A549 treated with Mapracorat at 1 μM for 4 hours (cell line): ENCODE results near the gene RMND5B. TPM values are rescaled to one million over a fixed set of nuclear protein-coding genes. Genes with fewer than 3 reads are reported as not detected.

Source experiments
- total RNA-seq: library from RNA; stranded (reverse); fragments of 200-300 nt; extraction: Qiagen RNA extraction; gene quantifications from 5 replicates; pipeline ENCODE4 v1.2.3, GENCODE V29; 2022

The RMND5B gene, protein sequence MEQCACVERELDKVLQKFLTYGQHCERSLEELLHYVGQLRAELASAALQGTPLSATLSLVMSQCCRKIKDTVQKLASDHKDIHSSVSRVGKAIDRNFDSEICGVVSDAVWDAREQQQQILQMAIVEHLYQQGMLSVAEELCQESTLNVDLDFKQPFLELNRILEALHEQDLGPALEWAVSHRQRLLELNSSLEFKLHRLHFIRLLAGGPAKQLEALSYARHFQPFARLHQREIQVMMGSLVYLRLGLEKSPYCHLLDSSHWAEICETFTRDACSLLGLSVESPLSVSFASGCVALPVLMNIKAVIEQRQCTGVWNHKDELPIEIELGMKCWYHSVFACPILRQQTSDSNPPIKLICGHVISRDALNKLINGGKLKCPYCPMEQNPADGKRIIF
- total RNA-seq: 21.1 to 30.3 TPM (median 30.1 TPM) in 5 replicates

DNA sequence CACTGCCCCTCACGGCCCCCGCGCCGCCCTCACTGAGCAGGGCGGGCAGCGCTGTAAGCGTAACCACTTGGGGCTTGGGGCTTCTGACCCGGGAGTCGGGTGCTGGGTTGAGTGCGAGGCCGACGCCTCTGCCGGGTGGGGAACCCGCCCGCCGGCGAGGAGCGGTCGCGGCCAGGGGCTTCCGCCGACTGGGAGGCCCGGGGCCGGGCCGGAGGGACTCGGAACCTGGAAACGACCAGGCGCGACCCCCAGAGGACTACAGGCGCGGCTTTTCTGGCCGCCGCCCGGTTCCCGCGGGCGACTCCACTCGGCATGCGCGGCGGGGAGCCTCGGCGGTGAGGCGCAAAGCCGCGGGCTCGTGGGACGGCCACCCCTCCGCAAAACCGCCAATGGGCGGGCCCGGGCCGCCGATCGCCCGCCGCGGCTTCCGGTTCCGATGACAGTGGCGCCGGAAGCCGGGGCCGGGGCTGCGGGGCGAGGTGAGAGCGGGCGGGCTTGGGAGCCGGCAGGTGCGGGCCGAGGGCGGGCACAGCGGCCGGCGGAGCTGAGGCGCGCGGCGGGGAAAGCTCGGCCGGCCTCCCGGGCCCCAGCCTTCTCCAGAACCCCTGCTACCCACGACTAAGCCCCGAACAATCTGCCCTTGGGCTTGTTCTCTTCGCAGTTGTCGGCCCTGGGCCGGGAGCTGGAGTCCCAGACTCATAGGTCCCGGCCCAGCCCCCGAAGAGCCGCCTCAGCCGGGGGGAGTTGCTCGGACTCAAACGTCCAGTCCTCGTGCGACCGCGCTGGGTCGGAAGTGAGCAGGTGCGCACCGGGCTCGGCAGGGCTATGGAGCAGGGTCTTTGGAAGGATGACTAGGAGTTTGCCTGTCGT, at the start of gene RMND5B:
TSS of gene RMND5B (plus strand) at position 439 of the 870 bp plus-strand sequence. CDS start 7,106 bp downstream, outside the sequence.

DNA sequence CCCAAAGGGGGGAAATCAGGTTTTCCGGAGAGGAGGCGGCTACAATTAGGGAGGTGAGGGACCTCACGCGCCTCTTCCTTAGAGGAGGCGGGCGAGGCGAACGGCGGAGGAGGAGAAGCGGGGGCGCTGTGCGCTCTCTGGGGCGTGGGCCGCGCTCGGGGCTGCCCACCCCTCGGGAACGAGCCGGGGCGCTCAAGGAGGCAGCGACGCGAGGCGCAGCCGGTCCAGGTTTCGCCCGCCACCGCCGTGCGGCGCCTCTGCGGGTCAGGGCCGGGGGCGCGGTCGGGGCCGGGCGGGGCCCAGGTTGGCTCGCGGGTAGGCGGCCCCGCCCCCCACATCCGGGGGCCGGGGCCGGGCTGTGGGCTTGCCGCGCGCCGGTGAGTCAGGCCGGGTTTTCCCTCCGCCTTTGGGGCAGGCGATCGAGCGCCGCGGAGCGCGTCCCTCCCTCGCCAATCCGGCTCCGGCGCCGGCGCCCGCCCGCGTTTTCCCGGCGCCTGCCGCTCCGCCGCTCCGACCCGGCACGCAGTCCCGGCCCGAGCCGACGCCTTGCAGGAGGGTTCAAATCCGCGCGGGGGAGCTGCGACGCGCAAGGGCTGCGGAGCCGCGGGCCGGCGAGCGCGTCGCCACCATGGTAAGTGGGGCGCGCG, 17.6 kb upstream of the RMND5B start, which contains the start of gene N4BP3:
TSS of gene N4BP3 (plus strand) at position 392 of the 647 bp plus-strand sequence. CDS start 6,052 bp downstream, outside the sequence.

DNA sequence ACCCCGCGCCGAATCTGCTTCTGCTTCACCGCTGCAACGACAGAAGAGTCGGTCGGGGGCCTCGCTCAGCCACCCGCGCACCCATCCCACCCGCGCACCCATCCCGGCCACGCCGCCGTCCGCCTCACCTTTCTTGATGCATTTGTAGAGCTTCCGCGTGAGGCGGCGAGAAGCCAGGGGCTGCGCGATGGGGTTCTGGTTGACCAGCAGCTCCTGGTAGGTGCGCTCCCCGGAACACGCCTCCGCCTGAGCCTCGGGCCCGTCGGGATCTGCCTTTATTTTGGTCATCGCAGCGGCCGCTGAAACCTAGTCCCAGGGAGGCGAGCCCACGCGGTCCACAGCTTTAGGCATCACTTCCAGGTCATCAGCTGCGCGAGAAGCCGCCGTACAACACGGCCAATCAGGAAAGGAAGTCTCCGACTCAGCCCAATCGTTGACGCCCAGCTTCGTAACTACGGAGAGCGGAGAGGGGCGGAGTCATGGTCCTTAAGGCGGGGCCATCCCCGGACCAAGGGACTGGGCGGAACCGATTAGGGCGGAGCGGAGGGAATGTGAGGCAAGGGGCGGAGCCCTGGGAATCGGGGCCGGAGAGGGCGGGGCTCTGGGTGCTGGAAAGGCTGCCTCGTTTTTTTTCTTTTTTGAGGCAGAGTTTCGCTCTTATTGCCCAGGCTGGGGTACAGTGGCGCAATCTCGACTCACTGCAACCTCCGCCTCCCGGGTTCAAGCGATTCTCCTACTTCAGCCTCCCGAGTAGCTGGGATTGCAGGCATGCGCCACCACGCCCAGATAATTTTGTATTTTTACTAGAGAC, 22.9 kb downstream of the RMND5B start, which contains the start of gene NHP2:
TSS of gene NHP2 (minus strand) at position 356 of the 811 bp plus-strand sequence. CDS start at position 288, 68 bp downstream.

DNA sequence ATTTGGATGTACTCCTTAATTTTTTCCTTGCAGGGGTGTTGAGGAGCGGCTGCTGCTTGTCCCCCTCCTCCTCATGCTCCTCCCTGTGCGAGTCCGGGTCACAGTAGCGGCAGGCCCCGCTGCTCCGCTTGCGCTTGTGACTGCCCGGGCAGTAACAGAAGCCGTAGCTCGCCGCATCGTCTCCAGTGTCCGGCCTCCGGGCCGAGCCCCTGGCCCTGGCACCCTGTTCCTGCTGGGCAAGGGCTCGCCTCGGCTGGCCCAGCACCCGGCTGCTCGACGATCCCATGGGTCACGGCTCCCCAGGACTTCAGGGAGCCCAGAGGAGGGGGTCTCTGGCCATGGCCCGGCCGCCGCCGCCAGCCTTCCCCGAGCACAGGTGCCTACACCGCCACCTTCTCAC, 56.2 kb downstream of the RMND5B start, which contains the start of gene GMCL2:
TSS of gene GMCL2 (minus strand) at position 358 of the 400 bp plus-strand sequence. CDS start at position 286, 72 bp downstream.

Other genes starting within 250 kb of the RMND5B start
- not detected in 5 replicates for gene PROP1, start 134.8 kb upstream of the RMND5B start, total RNA-seq
- gene N4BP3, start 17.5 kb upstream of the RMND5B start, total RNA-seq: 0.74 to 1.3 TPM (median 1.0 TPM) in 5 replicates
- 391 to 505 TPM (median 408 TPM) in 5 replicates for gene NHP2, start 22.9 kb downstream of the RMND5B start, total RNA-seq
- gene GMCL2, start 56.4 kb downstream of the RMND5B start, total RNA-seq: not detected in 5 replicates
- gene HNRNPAB, start 73.5 kb downstream of the RMND5B start, total RNA-seq: 305 to 335 TPM (median 317 TPM) in 5 replicates
- gene PHYKPL, start 101.8 kb downstream of the RMND5B start, total RNA-seq: 6.3 to 9.6 TPM (median 7.6 TPM) in 5 replicates